DOHH2 (cell line): ENCODE results near the gene TSPAN5.

ENCODE experiments used
- CTCF ChIP-seq: fragments of 200-600 bp; sonication (generic); IDR thresholded peaks from one replicate; pipeline ENCODE4 v1.5.1; 2014; ENCODE audit warnings: antibody characterized with exemption, mild to moderate bottlenecking, low read depth, low read length; ENCODE audit not compliant: poor library complexity, severe bottlenecking
- EZH2phosphoT487 ChIP-seq: fragments of 200-600 bp; sonication (generic); IDR thresholded peaks from 2 replicates; pipeline ENCODE4 v1.6.1; 2017; ENCODE audit warnings: borderline replicate concordance, mild to moderate bottlenecking, antibody characterized with exemption, low read length, moderate library complexity, mixed read lengths

GRCh38 chr4:98423009-98423408 is 235.4 kb downstream of the TSPAN5 start:
- TF ChIP-seq CTCF (no peak), EZH2phosphoT487 (no peak)
